Mammary epithelial cell (primary cell): ENCODE data around the gene BGN.

Experiments used
- CTCF ChIP-seq, 2 donors: IDR thresholded peaks in 1 of 2; conservative IDR thresholded peaks in 1 of 2; 2 replicates each; pipeline ENCODE4 v1.5.1; 2011 to 2012; ENCODE audit warnings: inconsistent platforms in 2 of 2, low read length in 2 of 2, mild to moderate bottlenecking in 2 of 2, control low read depth in 1 of 2, low read depth in 1 of 2; ENCODE audit not compliant: insufficient read depth in 1 of 2; ENCODE audit errors: extremely low read depth in 1 of 2
- EZH2 ChIP-seq: IDR thresholded peaks from 2 replicates; pipeline ENCODE4 v1.6.1; 2012; ENCODE audit warnings: low read length, inconsistent platforms, borderline replicate concordance

- TF ChIP-seq EZH2 = no peak
- no peak for TF ChIP-seq CTCF (conservative IDR thresholded peaks at IDR 0.05 in 1 of 2, IDR thresholded peaks at IDR 0.05 in 1 of 2; ENCODE audit: extremely low read depth in 1 of 2, insufficient read depth in 1 of 2, low read depth in 1 of 2, low read length in 2 of 2)
Measured at GRCh38 chrX:153502131-153502530, 7.4 kb downstream of the BGN start.
